Left lung (tissue), 10 donors: ENCODE results near the gene RENBP. TPM values are rescaled to one million over a fixed set of nuclear protein-coding genes. Genes with fewer than 3 reads are reported as not detected.
A peak's percentile ranks its signal among the peaks of the same experiment; 100 is the strongest.

Experiments
- ATAC-seq: fragments of 200-7000 bp; cut with Tn5 transposase; one replicate; pipeline ENCODE4 v1.9.1; 2020; ENCODE audit warnings: moderate library complexity
- DNase-seq, 4 donors: peaks; one replicate each; pipeline ENCODE4 v3.0.0-alpha.2; 2013 to 2020
- H3K27ac ChIP-seq, 2 donors: fragments of 200-600 bp; sonication (generic) in 1 of 2; one replicate each; pipeline versions ENCODE4 v1.5.0 to v1.8.0; 2020 to 2021
- H3K27me3 ChIP-seq, 2 donors: fragments of 200-600 bp; sonication (generic) in 1 of 2; one replicate each; pipeline versions ENCODE4 v1.5.0 to v1.8.0; 2020 to 2021
- H3K36me3 ChIP-seq, 2 donors: fragments of 200-600 bp; sonication (generic) in 1 of 2; one replicate each; pipeline versions ENCODE4 v1.5.0 to v1.8.0; 2020 to 2021
- H3K4me1 ChIP-seq, 2 donors: fragments of 200-600 bp; one replicate each; pipeline ENCODE4 v1.8.0; 2021
- H3K4me3 ChIP-seq, 2 donors: fragments of 200-600 bp; sonication (generic) in 1 of 2; one replicate each; pipeline versions ENCODE4 v1.5.0 to v1.8.0; 2020 to 2021; ENCODE audit warnings: mild to moderate bottlenecking in 1 of 2
- H3K9me3 ChIP-seq, 2 donors: fragments of 200-600 bp; sonication (generic) in 1 of 2; one replicate each; pipeline versions ENCODE4 v1.5.0 to v1.8.0; 2020 to 2021
- CTCF ChIP-seq, 2 donors: fragments of 200-600 bp; sonication (generic) in 1 of 2; IDR thresholded peaks; one replicate each; pipeline versions ENCODE4 v1.5.0 to v1.8.0; 2021; ENCODE audit warnings: antibody characterized with exemption in 2 of 2
- intact Hi-C, 2 donors: fragments of 100-400 bp; cut with DNase I; formaldehyde crosslinking; loops; one replicate each; pipeline versions ENCODE4 v1.11.2 to v1.14.2; 2022
- polyA plus RNA-seq, 6 donors: library from polyadenylated mRNA; unstranded; fragments of 120-200 nt; gene quantifications; one replicate each; pipeline ENCODE4 v1.2.1, GENCODE V29; 2013; ENCODE audit not compliant: insufficient read length in 6 of 6
- total RNA-seq, 2 donors: library from RNA; stranded (reverse); fragmentation: NEBNext Ultra II Directional; extraction: Animal tissue kit (Norgen Biotek cat#: 25700); gene quantifications; one replicate each; pipeline ENCODE4 v1.2.1, GENCODE V29; 2021
- donor health status: DM: no; HTN: yes; CAD: no.
- donor health status: DM: no; HTN: no; CAD: no.

Gene RENBP
- total and polyA plus RNA-seq, 8 donors: 5.2 to 62.1 (median 6.7) TPM

GRCh38 chrX:153926552-153926857, 17.9 kb downstream of the RENBP start:
- Histone ChIP-seq H3K27ac (peak overlapping the region; percentile 96 to 97), H3K36me3 (peaks cover 0 to 17% of the 10 kb centered on the region in 2 donors), H3K27me3 (no peaks in the 10 kb centered on the region), H3K4me1 (peaks cover 4 to 43% of the 10 kb centered on the region in 2 donors), H3K9me3 (no peaks in the 10 kb centered on the region), H3K4me3 (peak overlapping the region in 1 of 2 donors; percentile 57)
- intact Hi-C loops: no loop called here
- DNase-seq: no peak
- ATAC-seq: no peak
- no peak for TF ChIP-seq CTCF (IDR thresholded peaks at IDR 0.05)

GRCh38 chrX:153925739-153926551, 18.5 kb downstream of the RENBP start, which contains the start of gene ARHGAP4:
Gene ARHGAP4, minus strand, starts transcription at chrX:153926264. Its CDS starts 62 bp downstream, at chrX:153926202.
- TF ChIP-seq CTCF (IDR thresholded peaks at IDR 0.05): no peak
- Histone ChIP-seq H3K27me3 (no peaks in the 10 kb centered on the region), H3K9me3 (no peaks in the 10 kb centered on the region), H3K27ac (peak within 1 kb of the TSS; percentile 96 to 97), H3K36me3 (peaks cover 0 to 14% of the 10 kb centered on the region in 2 donors), H3K4me1 (peaks cover 4 to 44% of the 10 kb centered on the region in 2 donors), H3K4me3 (peak within 1 kb of the TSS; percentile 15 to 57)
- no peak for ATAC-seq
- DNase-seq: peak in 1 of 4 donors; percentile 86
- intact Hi-C loops: no loop called here

- Histone ChIP-seq H3K4me1 (peaks cover 4 to 44% of the 10 kb centered on the region in 2 donors), H3K4me3 (peak overlapping the region in 1 of 2 donors; percentile 57), H3K27ac (peak overlapping the region; percentile 67 to 97), H3K27me3 (no peaks in the 10 kb centered on the region), H3K9me3 (no peaks in the 10 kb centered on the region), H3K36me3 (peaks cover 0 to 14% of the 10 kb centered on the region in 2 donors)
- intact Hi-C loops: no loop called here
- no peak for TF ChIP-seq CTCF (IDR thresholded peaks at IDR 0.05)
- ATAC-seq (no peak), DNase-seq (no peak)
These were observed 19.1 kb downstream of the RENBP start for GRCh38 chrX:153925387-153925738.

GRCh38 chrX:153924149-153924861, 20.1 kb downstream of the RENBP start:
- no peaks in the 10 kb centered on the region for H3K9me3 ChIP-seq
- H3K27ac ChIP-seq: peak overlapping the region; percentile 67 to 97
- intact Hi-C loops: no loop called here
- H3K4me3 ChIP-seq: peak overlapping the region in 1 of 2 donors; percentile 57
- no peak for ATAC-seq
- H3K4me1 ChIP-seq: peaks cover 4 to 40% of the 10 kb centered on the region in 2 donors
- H3K27me3 ChIP-seq: no peaks in the 10 kb centered on the region
- peak in 2 of 4 donors; percentile 44 to 57 for DNase-seq
- peak in 1 of 2 donors; percentile 20 for TF ChIP-seq CTCF (IDR thresholded peaks at IDR 0.05)
- H3K36me3 ChIP-seq: peaks cover 0 to 17% of the 10 kb centered on the region in 2 donors
